Thyroid gland (tissue), 4 donors: ENCODE results near the gene EXT2.

ENCODE experiments used
- CTCF ChIP-seq, 6 experiments: fragments of 200-600 bp in 3 of 6; fragments of 450-650 bp in 3 of 6; sonication (generic) in 3 of 6; IDR thresholded peaks; one replicate each; pipeline ENCODE4 v1.5.1; 2016 to 2019; ENCODE audit warnings: antibody characterized with exemption in 6 of 6, mild to moderate bottlenecking in 2 of 6, inconsistent platforms in 1 of 6, moderate library complexity in 1 of 6
- POLR2A ChIP-seq, 2 donors: fragments of 450-650 bp; IDR thresholded peaks; one replicate each; pipeline ENCODE4 v1.6.1; 2017; ENCODE audit warnings: antibody characterized with exemption in 2 of 2, mild to moderate bottlenecking in 2 of 2, moderate library complexity in 1 of 2

GRCh38 chr11:44223238-44223637, 127.8 kb downstream of the EXT2 start:
- TF ChIP-seq CTCF (IDR thresholded peaks at IDR 0.05) (no peak), POLR2A (IDR thresholded peaks at IDR 0.05) (no peak)
